OCI-LY1 (cell line): ENCODE results near the gene MARK3.

Experiments
- EZH2 ChIP-seq: fragments of 200-600 bp; sonication (generic), shearing (Covaris generic); IDR thresholded peaks from 2 replicates; pipeline ENCODE4 v1.8.0; 2017; ENCODE audit warnings: borderline replicate concordance, mixed run types, mild to moderate bottlenecking, antibody characterized with exemption, low read length, moderate library complexity, mixed read lengths
- TF ChIP-seq, protein P1 (sequence below): fragments of 200-600 bp; sonication (generic), shearing (Covaris generic); IDR thresholded peaks from 2 replicates; pipeline ENCODE4 v1.5.1; 2017; ENCODE audit warnings: mild to moderate bottlenecking, antibody characterized with exemption, low read length, moderate library complexity, mixed read lengths

DNA sequence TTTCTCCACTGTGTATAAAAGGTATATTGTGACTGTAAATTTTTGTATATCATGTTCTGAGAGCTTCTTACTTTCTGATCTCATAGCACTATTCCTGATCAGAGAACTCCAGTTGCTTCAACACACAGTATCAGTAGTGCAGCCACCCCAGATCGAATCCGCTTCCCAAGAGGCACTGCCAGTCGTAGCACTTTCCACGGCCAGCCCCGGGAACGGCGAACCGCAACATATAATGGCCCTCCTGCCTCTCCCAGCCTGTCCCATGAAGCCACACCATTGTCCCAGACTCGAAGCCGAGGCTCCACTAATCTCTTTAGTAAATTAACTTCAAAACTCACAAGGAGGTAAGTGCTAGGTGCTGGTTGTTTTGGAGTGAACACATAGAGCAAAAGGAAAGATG is 106.5 kb downstream of the MARK3 start:
- TF ChIP-seq, protein P1, sequence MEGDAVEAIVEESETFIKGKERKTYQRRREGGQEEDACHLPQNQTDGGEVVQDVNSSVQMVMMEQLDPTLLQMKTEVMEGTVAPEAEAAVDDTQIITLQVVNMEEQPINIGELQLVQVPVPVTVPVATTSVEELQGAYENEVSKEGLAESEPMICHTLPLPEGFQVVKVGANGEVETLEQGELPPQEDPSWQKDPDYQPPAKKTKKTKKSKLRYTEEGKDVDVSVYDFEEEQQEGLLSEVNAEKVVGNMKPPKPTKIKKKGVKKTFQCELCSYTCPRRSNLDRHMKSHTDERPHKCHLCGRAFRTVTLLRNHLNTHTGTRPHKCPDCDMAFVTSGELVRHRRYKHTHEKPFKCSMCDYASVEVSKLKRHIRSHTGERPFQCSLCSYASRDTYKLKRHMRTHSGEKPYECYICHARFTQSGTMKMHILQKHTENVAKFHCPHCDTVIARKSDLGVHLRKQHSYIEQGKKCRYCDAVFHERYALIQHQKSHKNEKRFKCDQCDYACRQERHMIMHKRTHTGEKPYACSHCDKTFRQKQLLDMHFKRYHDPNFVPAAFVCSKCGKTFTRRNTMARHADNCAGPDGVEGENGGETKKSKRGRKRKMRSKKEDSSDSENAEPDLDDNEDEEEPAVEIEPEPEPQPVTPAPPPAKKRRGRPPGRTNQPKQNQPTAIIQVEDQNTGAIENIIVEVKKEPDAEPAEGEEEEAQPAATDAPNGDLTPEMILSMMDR, result no peak
- TF ChIP-seq EZH2, result no peak
